ENCODE data around the gene LMNB1.
"Not testable (repeated sequence)": the region's sequence is repeated elsewhere in the genome, so short reads cannot be mapped to it uniquely, and the experiment has no call there.

The LMNB1 gene

GRCh38 chr5:126837242-126837641 is 60.3 kb downstream of the LMNB1 start:
- peaks cover 17% of the 10 kb centered on the region for H3K36me3 ChIP-seq (ENCODE audit: control insufficient read depth, insufficient read depth, low read length)

GRCh38 chr5:126837906-126838539 is 61.1 kb downstream of the LMNB1 start:
- Histone ChIP-seq H3K36me3 (ENCODE audit: control insufficient read depth, insufficient read depth, low read length) (peaks cover 17% of the 10 kb centered on the region), H3K4me1 (ENCODE audit: control insufficient read depth, insufficient read depth, low read length) (peaks cover 14% of the 10 kb centered on the region), H3K9me3 (ENCODE audit: control insufficient read depth, insufficient read depth, low read length) (no peaks in the 10 kb centered on the region), H3K27me3 (ENCODE audit: control insufficient read depth, insufficient read depth, low read length) (no peaks in the 10 kb centered on the region), H3K9ac (ENCODE audit: low read depth, low read length) (no peak overlapping the region), H3K4me3 (ENCODE audit: low read depth, low read length) (no peak overlapping the region)

More at GRCh38 chr5:126837242-126837641, 60.3 kb downstream of the LMNB1 start:
- Histone ChIP-seq H3K9ac (ENCODE audit: low read depth, low read length) (no peak overlapping the region), H3K9me3 (ENCODE audit: control insufficient read depth, insufficient read depth, low read length) (no peaks in the 10 kb centered on the region), H3K27me3 (ENCODE audit: control insufficient read depth, insufficient read depth, low read length) (no peaks in the 10 kb centered on the region), H3K4me3 (ENCODE audit: low read depth, low read length) (no peak overlapping the region), H3K4me1 (ENCODE audit: control insufficient read depth, insufficient read depth, low read length) (peaks cover 14% of the 10 kb centered on the region)

- H3K4me3 ChIP-seq (ENCODE audit: low read depth, low read length); H3K9ac ChIP-seq (ENCODE audit: low read depth, low read length); H3K9me3 ChIP-seq (ENCODE audit: control insufficient read depth, insufficient read depth, low read length): not testable (repeated sequence)
Observed at GRCh38 chr5:126839407-126839806, 62.5 kb downstream of the LMNB1 start.

GRCh38 chr5:126843375-126843774 is 66.4 kb downstream of the LMNB1 start:
- H3K9me3 ChIP-seq (ENCODE audit: control insufficient read depth, insufficient read depth, low read length); H3K36me3 ChIP-seq (ENCODE audit: control insufficient read depth, insufficient read depth, low read length); H3K27me3 ChIP-seq (ENCODE audit: control insufficient read depth, insufficient read depth, low read length): not testable (repeated sequence)
- Histone ChIP-seq H3K4me1 (ENCODE audit: control insufficient read depth, insufficient read depth, low read length) (peaks cover 25% of the 10 kb centered on the region), H3K4me3 (ENCODE audit: low read depth, low read length) (peak overlapping the region; percentile 56), H3K9ac (ENCODE audit: low read depth, low read length) (peak overlapping the region; percentile 81)

More at GRCh38 chr5:126839407-126839806, 62.5 kb downstream of the LMNB1 start:
- H3K4me1 ChIP-seq (ENCODE audit: control insufficient read depth, insufficient read depth, low read length), result peaks cover 14% of the 10 kb centered on the region
- H3K27me3 ChIP-seq (ENCODE audit: control insufficient read depth, insufficient read depth, low read length); H3K36me3 ChIP-seq (ENCODE audit: control insufficient read depth, insufficient read depth, low read length): not testable (repeated sequence)

GRCh38 chr5:126845470-126846070 is 68.6 kb downstream of the LMNB1 start:
- not testable (repeated sequence) for H3K36me3 ChIP-seq (ENCODE audit: control insufficient read depth, insufficient read depth, low read length); H3K27me3 ChIP-seq (ENCODE audit: control insufficient read depth, insufficient read depth, low read length); H3K9me3 ChIP-seq (ENCODE audit: control insufficient read depth, insufficient read depth, low read length)
- Histone ChIP-seq H3K9ac (ENCODE audit: low read depth, low read length) (peak overlapping the region; percentile 55), H3K4me3 (ENCODE audit: low read depth, low read length) (peak overlapping the region; percentile 58), H3K4me1 (ENCODE audit: control insufficient read depth, insufficient read depth, low read length) (peaks cover 25% of the 10 kb centered on the region)

GRCh38 chr5:126846344-126846743 is 69.4 kb downstream of the LMNB1 start:
- Histone ChIP-seq H3K36me3 (ENCODE audit: control insufficient read depth, insufficient read depth, low read length) (peaks cover 4% of the 10 kb centered on the region), H3K9me3 (ENCODE audit: control insufficient read depth, insufficient read depth, low read length) (no peaks in the 10 kb centered on the region), H3K4me3 (ENCODE audit: low read depth, low read length) (peak overlapping the region; percentile 58), H3K4me1 (ENCODE audit: control insufficient read depth, insufficient read depth, low read length) (peaks cover 31% of the 10 kb centered on the region), H3K27me3 (ENCODE audit: control insufficient read depth, insufficient read depth, low read length) (no peaks in the 10 kb centered on the region), H3K9ac (ENCODE audit: low read depth, low read length) (no peak overlapping the region)

GRCh38 chr5:126846744-126847455 is 70.0 kb downstream of the LMNB1 start:
- peaks cover 2% of the 10 kb centered on the region for H3K36me3 ChIP-seq (ENCODE audit: control insufficient read depth, insufficient read depth, low read length)
- H3K4me3 ChIP-seq (ENCODE audit: low read depth, low read length), result no peak overlapping the region
- H3K9ac ChIP-seq (ENCODE audit: low read depth, low read length), result peak overlapping the region; percentile 5
- H3K27me3 ChIP-seq (ENCODE audit: control insufficient read depth, insufficient read depth, low read length), result no peaks in the 10 kb centered on the region
- H3K9me3 ChIP-seq (ENCODE audit: control insufficient read depth, insufficient read depth, low read length), result no peaks in the 10 kb centered on the region
- H3K4me1 ChIP-seq (ENCODE audit: control insufficient read depth, insufficient read depth, low read length), result peaks cover 33% of the 10 kb centered on the region

GRCh38 chr5:126847456-126847820 is 70.5 kb downstream of the LMNB1 start:
- Histone ChIP-seq H3K4me1 (ENCODE audit: control insufficient read depth, insufficient read depth, low read length) (peaks cover 34% of the 10 kb centered on the region), H3K9ac (ENCODE audit: low read depth, low read length) (no peak overlapping the region), H3K9me3 (ENCODE audit: control insufficient read depth, insufficient read depth, low read length) (no peaks in the 10 kb centered on the region), H3K36me3 (ENCODE audit: control insufficient read depth, insufficient read depth, low read length) (no peaks in the 10 kb centered on the region), H3K4me3 (ENCODE audit: low read depth, low read length) (no peak overlapping the region), H3K27me3 (ENCODE audit: control insufficient read depth, insufficient read depth, low read length) (no peaks in the 10 kb centered on the region)

GRCh38 chr5:126847826-126848251 is 70.9 kb downstream of the LMNB1 start:
- Histone ChIP-seq H3K27me3 (ENCODE audit: control insufficient read depth, insufficient read depth, low read length) (no peaks in the 10 kb centered on the region), H3K9ac (ENCODE audit: low read depth, low read length) (no peak overlapping the region), H3K4me1 (ENCODE audit: control insufficient read depth, insufficient read depth, low read length) (peaks cover 34% of the 10 kb centered on the region), H3K4me3 (ENCODE audit: low read depth, low read length) (no peak overlapping the region), H3K9me3 (ENCODE audit: control insufficient read depth, insufficient read depth, low read length) (no peaks in the 10 kb centered on the region), H3K36me3 (ENCODE audit: control insufficient read depth, insufficient read depth, low read length) (no peaks in the 10 kb centered on the region)

- Histone ChIP-seq H3K4me1 (ENCODE audit: control insufficient read depth, insufficient read depth, low read length) (peaks cover 34% of the 10 kb centered on the region), H3K9me3 (ENCODE audit: control insufficient read depth, insufficient read depth, low read length) (no peaks in the 10 kb centered on the region), H3K4me3 (ENCODE audit: low read depth, low read length) (no peak overlapping the region), H3K9ac (ENCODE audit: low read depth, low read length) (no peak overlapping the region), H3K27me3 (ENCODE audit: control insufficient read depth, insufficient read depth, low read length) (no peaks in the 10 kb centered on the region), H3K36me3 (ENCODE audit: control insufficient read depth, insufficient read depth, low read length) (no peaks in the 10 kb centered on the region)
Observed at GRCh38 chr5:126848253-126848652, 71.3 kb downstream of the LMNB1 start.

- no peak overlapping the region for H3K4me3 ChIP-seq (ENCODE audit: low read depth, low read length)
- no peaks in the 10 kb centered on the region for H3K36me3 ChIP-seq (ENCODE audit: control insufficient read depth, insufficient read depth, low read length)
- no peaks in the 10 kb centered on the region for H3K27me3 ChIP-seq (ENCODE audit: control insufficient read depth, insufficient read depth, low read length)
- H3K9me3 ChIP-seq (ENCODE audit: control insufficient read depth, insufficient read depth, low read length), result no peaks in the 10 kb centered on the region
- H3K9ac ChIP-seq (ENCODE audit: low read depth, low read length), result no peak overlapping the region
- H3K4me1 ChIP-seq (ENCODE audit: control insufficient read depth, insufficient read depth, low read length), result peaks cover 34% of the 10 kb centered on the region
Observed at GRCh38 chr5:126849101-126849678, 72.3 kb downstream of the LMNB1 start.
